Heart left ventricle (tissue), 13 donors: Measurements from ENCODE around the gene MYH14.

ENCODE experiments used
- POLR2A ChIP-seq, 2 donors: fragments of 450-650 bp; IDR thresholded peaks; one replicate each; pipeline ENCODE4 v1.6.1; 2017; ENCODE audit warnings: antibody characterized with exemption in 2 of 2, mild to moderate bottlenecking in 2 of 2, moderate library complexity in 2 of 2
- TF ChIP-seq, protein P1 (sequence below), 12 donors: fragments of 200-600 bp; sonication (generic) in 4 of 12; IDR thresholded peaks; one replicate each; pipeline versions ENCODE4 v1.5.0 to v1.8.0; 2018 to 2022; ENCODE audit warnings: antibody characterized with exemption in 12 of 12, mild to moderate bottlenecking in 5 of 12
- donor health status: ischemic (EF 13 %, LVEDD 7.1; RV severe dilation, severe dysfunction).
- donor health status: DM: no; HTN: yes; CAD: no.
- donor health status: DM: no; HTN: no; CAD: no.
- donor health status: ischemic (EF 25% LVEDD 6.9; RV normal size, moderate dysfunction).
- donor health status: ischemic (EF 25% LVEDD 5.7; RV mildly dilated, moderate dysfunction).
- donor health status: ischemic (EF 35%, LVEDD 5.7; RV mildly dilated, moderate dysfunction).
- donor health status: nonischemic (EF 11% LVEDD 7.7; RV severe dilation, severe dysfunction).
- donor health status: DM: yes; HTN: yes; CAD: no.
- donor health status: PGD.
- donor health status: ischemic (EF 29% LVEDD 5.4; RV normal size, mild dysfunction).
- donor health status: nonischemic (EF 23%, LVEDD 6.1; RV moderate dilation, normal function).

- no peak for TF ChIP-seq POLR2A (IDR thresholded peaks at IDR 0.05)
- TF ChIP-seq, protein P1, sequence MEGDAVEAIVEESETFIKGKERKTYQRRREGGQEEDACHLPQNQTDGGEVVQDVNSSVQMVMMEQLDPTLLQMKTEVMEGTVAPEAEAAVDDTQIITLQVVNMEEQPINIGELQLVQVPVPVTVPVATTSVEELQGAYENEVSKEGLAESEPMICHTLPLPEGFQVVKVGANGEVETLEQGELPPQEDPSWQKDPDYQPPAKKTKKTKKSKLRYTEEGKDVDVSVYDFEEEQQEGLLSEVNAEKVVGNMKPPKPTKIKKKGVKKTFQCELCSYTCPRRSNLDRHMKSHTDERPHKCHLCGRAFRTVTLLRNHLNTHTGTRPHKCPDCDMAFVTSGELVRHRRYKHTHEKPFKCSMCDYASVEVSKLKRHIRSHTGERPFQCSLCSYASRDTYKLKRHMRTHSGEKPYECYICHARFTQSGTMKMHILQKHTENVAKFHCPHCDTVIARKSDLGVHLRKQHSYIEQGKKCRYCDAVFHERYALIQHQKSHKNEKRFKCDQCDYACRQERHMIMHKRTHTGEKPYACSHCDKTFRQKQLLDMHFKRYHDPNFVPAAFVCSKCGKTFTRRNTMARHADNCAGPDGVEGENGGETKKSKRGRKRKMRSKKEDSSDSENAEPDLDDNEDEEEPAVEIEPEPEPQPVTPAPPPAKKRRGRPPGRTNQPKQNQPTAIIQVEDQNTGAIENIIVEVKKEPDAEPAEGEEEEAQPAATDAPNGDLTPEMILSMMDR (IDR thresholded peaks at IDR 0.05), result no peak
Measured at GRCh38 chr19:50189331-50189730, 14.1 kb upstream of the MYH14 start.
